ENCODE results near the gene ANKMY2. TPM values are rescaled to one million over a fixed set of nuclear protein-coding genes. Genes with fewer than 3 reads are reported as not detected.

The ANKMY2 gene
- total RNA-seq, 2 experiments from 2014 or later: 9.8 to 10.3 TPM

Other genes with a start within 250 kb of the ANKMY2 start
- under 1 TPM; 0.58 to 0.60 TPM for gene CRPPA, start 224.2 kb downstream of the ANKMY2 start, total RNA-seq
- not detected for gene SOSTDC1, start 180.0 kb downstream of the ANKMY2 start, total RNA-seq
- not detected for gene LRRC72, start 118.9 kb downstream of the ANKMY2 start, total RNA-seq
- gene BZW2, start 427 bp upstream of the ANKMY2 start, total RNA-seq: 10 to 100 TPM; 51.3 to 61.2 TPM
- under 1 TPM; 0.31 to 0.50 TPM for gene TSPAN13, start 108.0 kb upstream of the ANKMY2 start, total RNA-seq
- gene AGR2, start 159.2 kb upstream of the ANKMY2 start, total RNA-seq: not detected
- not detected for gene AGR3, start 236.2 kb upstream of the ANKMY2 start, total RNA-seq